ENCODE data around the gene NUP93.

Gene NUP93

GRCh38 chr16:56748191-56748590 lies 18.3 kb downstream of the NUP93 start:
- no peak overlapping the region for H3K27ac Mint-ChIP-seq
- peaks cover 38% of the 10 kb centered on the region for H3K4me1 Mint-ChIP-seq
- no peak for ATAC-seq
- no peak overlapping the region for H3K4me3 Mint-ChIP-seq
- no peaks in the 10 kb centered on the region for H3K9me3 Mint-ChIP-seq
- peaks cover 36% of the 10 kb centered on the region for H3K36me3 Mint-ChIP-seq
- H3K27me3 Mint-ChIP-seq, result no peaks in the 10 kb centered on the region

GRCh38 chr16:56748826-56749225 lies 18.9 kb downstream of the NUP93 start:
- Mint-ChIP-seq H3K4me3 (no peak overlapping the region), H3K36me3 (peaks cover 40% of the 10 kb centered on the region), H3K27ac (no peak overlapping the region)

GRCh38 chr16:56749672-56750491 lies 20.0 kb downstream of the NUP93 start:
- Mint-ChIP-seq H3K36me3 (peaks cover 46% of the 10 kb centered on the region), H3K4me1 (peaks cover 28% of the 10 kb centered on the region), H3K4me3 (no peak overlapping the region), H3K27ac (no peak overlapping the region), H3K27me3 (no peaks in the 10 kb centered on the region), H3K9me3 (peaks cover 5% of the 10 kb centered on the region)
- no peak for ATAC-seq

More at GRCh38 chr16:56748826-56749225, 18.9 kb downstream of the NUP93 start:
- no peaks in the 10 kb centered on the region for H3K27me3 Mint-ChIP-seq
- H3K9me3 Mint-ChIP-seq, result peaks cover 3% of the 10 kb centered on the region
- peaks cover 36% of the 10 kb centered on the region for H3K4me1 Mint-ChIP-seq
- ATAC-seq, result no peak

- Mint-ChIP-seq H3K27me3 (no peaks in the 10 kb centered on the region), H3K4me1 (peaks cover 16% of the 10 kb centered on the region), H3K4me3 (no peak overlapping the region), H3K9me3 (peaks cover 5% of the 10 kb centered on the region), H3K36me3 (peaks cover 57% of the 10 kb centered on the region), H3K27ac (no peak overlapping the region)
- ATAC-seq, result no peak
Observed at GRCh38 chr16:56753410-56753809, 23.5 kb downstream of the NUP93 start.

GRCh38 chr16:56755038-56755437 lies 25.1 kb downstream of the NUP93 start:
- Mint-ChIP-seq H3K27ac (no peak overlapping the region), H3K4me1 (peaks cover 2% of the 10 kb centered on the region), H3K27me3 (no peaks in the 10 kb centered on the region), H3K9me3 (peaks cover 5% of the 10 kb centered on the region), H3K4me3 (no peak overlapping the region), H3K36me3 (peaks cover 61% of the 10 kb centered on the region)
- no peak for ATAC-seq

- Mint-ChIP-seq H3K27ac (no peak overlapping the region), H3K36me3 (peaks cover 72% of the 10 kb centered on the region), H3K4me1 (peaks cover 3% of the 10 kb centered on the region), H3K4me3 (no peak overlapping the region), H3K27me3 (no peaks in the 10 kb centered on the region), H3K9me3 (peaks cover 5% of the 10 kb centered on the region)
- ATAC-seq, result no peak
Observed at GRCh38 chr16:56758432-56758831, 28.5 kb downstream of the NUP93 start.

GRCh38 chr16:56758930-56759329 lies 29.0 kb downstream of the NUP93 start:
- ATAC-seq, result no peak
- H3K4me1 Mint-ChIP-seq, result peaks cover 4% of the 10 kb centered on the region
- H3K36me3 Mint-ChIP-seq, result peaks cover 72% of the 10 kb centered on the region
- no peak overlapping the region for H3K4me3 Mint-ChIP-seq
- H3K9me3 Mint-ChIP-seq, result peaks cover 1% of the 10 kb centered on the region
- H3K27me3 Mint-ChIP-seq, result no peaks in the 10 kb centered on the region
- H3K27ac Mint-ChIP-seq, result no peak overlapping the region

- H3K27me3 Mint-ChIP-seq, result no peaks in the 10 kb centered on the region
- H3K27ac Mint-ChIP-seq, result no peak overlapping the region
- peaks cover 62% of the 10 kb centered on the region for H3K36me3 Mint-ChIP-seq
- no peaks in the 10 kb centered on the region for H3K9me3 Mint-ChIP-seq
- no peak overlapping the region for H3K4me3 Mint-ChIP-seq
- ATAC-seq, result no peak
- H3K4me1 Mint-ChIP-seq, result peaks cover 4% of the 10 kb centered on the region
Observed at GRCh38 chr16:56763291-56763916, 33.5 kb downstream of the NUP93 start.

- Mint-ChIP-seq H3K27ac (no peak overlapping the region), H3K4me1 (peaks cover 4% of the 10 kb centered on the region), H3K36me3 (peaks cover 51% of the 10 kb centered on the region), H3K4me3 (no peak overlapping the region), H3K9me3 (no peaks in the 10 kb centered on the region), H3K27me3 (no peaks in the 10 kb centered on the region)
- no peak for ATAC-seq
Observed at GRCh38 chr16:56764835-56765234, 34.9 kb downstream of the NUP93 start.

GRCh38 chr16:56765949-56766348 lies 36.0 kb downstream of the NUP93 start:
- Mint-ChIP-seq H3K9me3 (no peaks in the 10 kb centered on the region), H3K36me3 (peaks cover 48% of the 10 kb centered on the region), H3K27me3 (no peaks in the 10 kb centered on the region), H3K4me3 (no peak overlapping the region), H3K27ac (no peak overlapping the region), H3K4me1 (peaks cover 10% of the 10 kb centered on the region)
- no peak for ATAC-seq

GRCh38 chr16:56767024-56767423 lies 37.1 kb downstream of the NUP93 start:
- no peak overlapping the region for H3K27ac Mint-ChIP-seq
- no peaks in the 10 kb centered on the region for H3K27me3 Mint-ChIP-seq
- H3K4me1 Mint-ChIP-seq, result peaks cover 20% of the 10 kb centered on the region
- ATAC-seq, result no peak
- peaks cover 38% of the 10 kb centered on the region for H3K36me3 Mint-ChIP-seq
- H3K9me3 Mint-ChIP-seq, result no peaks in the 10 kb centered on the region
- H3K4me3 Mint-ChIP-seq, result no peak overlapping the region

- ATAC-seq, result no peak
Observed at GRCh38 chr16:56769677-56770076, 39.7 kb downstream of the NUP93 start.

GRCh38 chr16:56771558-56772279 lies 41.8 kb downstream of the NUP93 start:
- Mint-ChIP-seq H3K4me3 (no peak overlapping the region), H3K27ac (no peak overlapping the region), H3K36me3 (peaks cover 26% of the 10 kb centered on the region), H3K4me1 (peaks cover 30% of the 10 kb centered on the region), H3K27me3 (no peaks in the 10 kb centered on the region), H3K9me3 (no peaks in the 10 kb centered on the region)
- no peak for ATAC-seq

More at GRCh38 chr16:56769677-56770076, 39.7 kb downstream of the NUP93 start:
- H3K27me3 Mint-ChIP-seq, result no peaks in the 10 kb centered on the region
- H3K4me3 Mint-ChIP-seq, result no peak overlapping the region
- H3K4me1 Mint-ChIP-seq, result peaks cover 30% of the 10 kb centered on the region
- no peak overlapping the region for H3K27ac Mint-ChIP-seq
- H3K36me3 Mint-ChIP-seq, result peaks cover 37% of the 10 kb centered on the region
- no peaks in the 10 kb centered on the region for H3K9me3 Mint-ChIP-seq

GRCh38 chr16:56773532-56773931 lies 43.6 kb downstream of the NUP93 start:
- Mint-ChIP-seq H3K27me3 (no peaks in the 10 kb centered on the region), H3K4me1 (peaks cover 37% of the 10 kb centered on the region), H3K4me3 (no peak overlapping the region)

GRCh38 chr16:56774016-56774680 lies 44.2 kb downstream of the NUP93 start:
- ATAC-seq, result no peak
- peaks cover 41% of the 10 kb centered on the region for H3K4me1 Mint-ChIP-seq
- H3K4me3 Mint-ChIP-seq, result no peak overlapping the region
- H3K9me3 Mint-ChIP-seq, result no peaks in the 10 kb centered on the region
- no peak overlapping the region for H3K27ac Mint-ChIP-seq
- H3K27me3 Mint-ChIP-seq, result no peaks in the 10 kb centered on the region
- H3K36me3 Mint-ChIP-seq, result peaks cover 31% of the 10 kb centered on the region

More at GRCh38 chr16:56773532-56773931, 43.6 kb downstream of the NUP93 start:
- no peak for ATAC-seq
- Mint-ChIP-seq H3K9me3 (no peaks in the 10 kb centered on the region), H3K36me3 (peaks cover 29% of the 10 kb centered on the region), H3K27ac (no peak overlapping the region)

All from stimulated activated memory B cell treated with anti-CD40 and anti-IgM and Interleukin-4, amounts not matched to agents 10 μg/mL and 1 μg/mL and 100 μg/mL, for 72 hours (primary cell).